ENCODE results near the gene POU2AF1.

DNA sequence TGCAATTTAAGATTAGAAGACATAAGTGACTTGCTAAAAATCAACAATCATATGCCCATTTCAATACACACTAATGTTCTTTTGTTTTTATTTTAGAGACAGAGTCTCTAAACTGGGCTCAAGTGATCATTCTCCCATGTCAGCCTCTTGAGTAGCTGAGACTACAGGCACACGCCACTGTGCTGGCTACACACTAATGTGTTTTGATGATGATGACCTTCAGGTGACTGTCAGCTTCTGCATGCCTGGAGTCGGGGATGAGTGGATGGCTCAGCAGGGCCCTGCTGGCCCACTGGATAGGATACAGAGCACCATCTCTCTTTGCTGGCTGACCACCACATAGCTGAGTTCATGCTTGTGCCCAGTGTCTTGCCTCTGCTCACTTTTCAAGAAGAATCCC lies 27.0 kb upstream of the POU2AF1 start:
- TF ChIP-seq EZH2 (IDR thresholded peaks at IDR 0.05; ENCODE audit: borderline replicate concordance, low read length), result no peak
- TF ChIP-seq, protein P1, sequence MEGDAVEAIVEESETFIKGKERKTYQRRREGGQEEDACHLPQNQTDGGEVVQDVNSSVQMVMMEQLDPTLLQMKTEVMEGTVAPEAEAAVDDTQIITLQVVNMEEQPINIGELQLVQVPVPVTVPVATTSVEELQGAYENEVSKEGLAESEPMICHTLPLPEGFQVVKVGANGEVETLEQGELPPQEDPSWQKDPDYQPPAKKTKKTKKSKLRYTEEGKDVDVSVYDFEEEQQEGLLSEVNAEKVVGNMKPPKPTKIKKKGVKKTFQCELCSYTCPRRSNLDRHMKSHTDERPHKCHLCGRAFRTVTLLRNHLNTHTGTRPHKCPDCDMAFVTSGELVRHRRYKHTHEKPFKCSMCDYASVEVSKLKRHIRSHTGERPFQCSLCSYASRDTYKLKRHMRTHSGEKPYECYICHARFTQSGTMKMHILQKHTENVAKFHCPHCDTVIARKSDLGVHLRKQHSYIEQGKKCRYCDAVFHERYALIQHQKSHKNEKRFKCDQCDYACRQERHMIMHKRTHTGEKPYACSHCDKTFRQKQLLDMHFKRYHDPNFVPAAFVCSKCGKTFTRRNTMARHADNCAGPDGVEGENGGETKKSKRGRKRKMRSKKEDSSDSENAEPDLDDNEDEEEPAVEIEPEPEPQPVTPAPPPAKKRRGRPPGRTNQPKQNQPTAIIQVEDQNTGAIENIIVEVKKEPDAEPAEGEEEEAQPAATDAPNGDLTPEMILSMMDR (conservative IDR thresholded peaks at IDR 0.05 in 1 of 2, IDR thresholded peaks at IDR 0.05 in 1 of 2; ENCODE audit: extremely low read depth in 1 of 2, insufficient read depth in 1 of 2, low read depth in 1 of 2, low read length in 2 of 2), result no peak
